GM18511 (cell line): ENCODE measurements around the gene IKZF5.
A peak's percentile ranks its signal among the peaks of the same experiment; 100 is the strongest.

ENCODE experiments used
- ATAC-seq: cut with Tn5 transposase; IDR thresholded peaks from one replicate; pipeline ENCODE4 v1.9.1; 2021; ENCODE audit warnings: mild to moderate bottlenecking, moderate library complexity; ENCODE audit not compliant: unreplicated experiment

IKZF5 gene, protein sequence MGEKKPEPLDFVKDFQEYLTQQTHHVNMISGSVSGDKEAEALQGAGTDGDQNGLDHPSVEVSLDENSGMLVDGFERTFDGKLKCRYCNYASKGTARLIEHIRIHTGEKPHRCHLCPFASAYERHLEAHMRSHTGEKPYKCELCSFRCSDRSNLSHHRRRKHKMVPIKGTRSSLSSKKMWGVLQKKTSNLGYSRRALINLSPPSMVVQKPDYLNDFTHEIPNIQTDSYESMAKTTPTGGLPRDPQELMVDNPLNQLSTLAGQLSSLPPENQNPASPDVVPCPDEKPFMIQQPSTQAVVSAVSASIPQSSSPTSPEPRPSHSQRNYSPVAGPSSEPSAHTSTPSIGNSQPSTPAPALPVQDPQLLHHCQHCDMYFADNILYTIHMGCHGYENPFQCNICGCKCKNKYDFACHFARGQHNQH

DNA sequence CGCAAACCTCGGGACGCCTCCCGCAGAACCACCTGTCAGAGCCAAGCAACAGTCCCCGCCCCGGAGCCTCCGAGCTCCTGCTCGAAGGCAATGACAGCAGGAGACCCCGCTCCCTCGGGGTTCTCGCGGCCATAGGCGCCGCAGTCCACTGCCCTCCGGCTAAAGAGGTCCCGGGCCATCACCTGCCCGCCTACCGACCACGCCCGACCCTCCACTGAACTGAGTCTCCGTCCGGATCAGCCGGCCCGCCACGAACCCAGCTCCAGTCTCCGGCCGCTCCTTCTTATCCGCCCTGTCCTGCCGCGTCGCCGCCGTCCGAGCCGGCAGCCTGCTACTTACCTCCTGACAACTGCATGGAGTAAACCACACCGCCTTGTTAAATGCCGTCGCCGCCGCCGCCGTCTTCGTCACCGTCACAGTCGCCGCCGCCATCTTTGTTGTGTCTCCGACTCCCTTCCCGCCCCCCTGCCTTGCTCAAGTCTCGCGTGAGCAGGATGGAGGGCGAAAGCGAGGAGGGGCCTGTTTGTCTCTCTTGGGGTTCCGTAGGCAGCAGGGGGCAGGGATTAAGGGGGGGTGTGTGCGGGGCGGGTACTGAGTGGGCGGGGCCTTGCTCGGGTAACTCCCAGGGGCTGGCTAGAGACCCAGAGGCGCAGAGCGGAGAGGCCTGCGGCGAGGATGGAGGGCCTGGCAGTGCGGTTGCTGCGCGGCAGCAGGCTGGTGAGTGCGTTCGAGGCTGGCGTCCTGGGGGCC, at the start of gene IKZF5, which contains the start of gene ACADSB:
TSS of gene IKZF5 (minus strand) at position 441 of the 750 bp plus-strand sequence. CDS start 10,170 bp downstream, outside the sequence.
TSS of gene ACADSB (plus strand) at position 652 of the 750 bp plus-strand sequence. CDS start at position 676, 24 bp downstream.
- ATAC-seq = peak; percentile 87

DNA sequence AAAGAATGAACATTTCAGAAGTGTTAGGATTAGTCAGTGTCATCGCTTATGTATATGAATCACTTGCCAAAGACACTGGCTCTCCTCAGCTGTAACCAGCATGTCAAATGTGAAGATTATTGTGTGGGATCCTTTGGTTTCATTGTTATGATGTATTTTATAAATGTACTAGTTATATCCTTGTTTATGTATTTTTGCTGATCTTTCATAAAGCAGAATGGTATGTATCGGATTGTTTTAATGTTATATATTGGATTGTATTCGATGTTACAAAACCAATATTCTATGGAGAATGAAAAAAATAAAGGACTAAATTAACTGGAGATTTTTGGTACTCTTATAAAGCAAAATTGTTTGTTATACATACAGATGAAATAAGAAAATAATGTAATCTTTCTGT, 49.4 kb upstream of the IKZF5 start:
- no peak for ATAC-seq

DNA sequence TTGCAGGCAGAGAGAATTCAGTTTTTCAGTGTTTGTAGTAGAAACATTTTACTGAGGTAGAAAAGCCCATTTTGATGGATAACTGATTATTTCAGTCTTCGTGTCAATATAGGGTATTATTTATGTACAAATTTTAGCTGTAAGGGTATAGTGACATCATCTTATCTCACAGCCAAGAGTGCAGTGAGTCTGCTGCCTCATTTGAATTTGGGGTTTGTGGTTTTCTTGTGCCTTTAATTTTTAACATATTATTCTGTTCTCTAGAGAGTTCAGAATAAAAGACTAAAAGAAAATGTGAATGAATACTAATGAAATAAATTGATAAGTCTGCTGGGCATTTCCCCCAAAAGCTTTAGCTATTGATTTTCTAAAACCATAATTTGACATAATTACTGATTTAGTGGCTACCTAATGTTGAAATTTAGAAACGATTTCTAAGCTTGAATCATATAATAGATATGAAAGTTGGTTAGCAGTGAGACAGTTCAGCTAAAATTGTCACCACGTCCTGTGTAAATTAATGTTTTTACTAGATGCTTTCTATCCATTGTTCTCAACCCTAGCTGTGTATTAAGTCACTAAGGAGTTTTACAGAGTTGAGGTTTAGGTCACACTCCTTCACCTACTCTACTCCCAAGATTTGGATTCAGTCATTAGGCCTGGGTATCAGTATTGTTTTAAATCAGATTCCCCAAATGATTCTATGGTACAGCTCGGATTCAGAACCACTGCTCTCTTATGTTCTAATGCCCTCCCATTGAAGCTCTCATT, 37.6 kb upstream of the IKZF5 start:
- ATAC-seq = no peak

DNA sequence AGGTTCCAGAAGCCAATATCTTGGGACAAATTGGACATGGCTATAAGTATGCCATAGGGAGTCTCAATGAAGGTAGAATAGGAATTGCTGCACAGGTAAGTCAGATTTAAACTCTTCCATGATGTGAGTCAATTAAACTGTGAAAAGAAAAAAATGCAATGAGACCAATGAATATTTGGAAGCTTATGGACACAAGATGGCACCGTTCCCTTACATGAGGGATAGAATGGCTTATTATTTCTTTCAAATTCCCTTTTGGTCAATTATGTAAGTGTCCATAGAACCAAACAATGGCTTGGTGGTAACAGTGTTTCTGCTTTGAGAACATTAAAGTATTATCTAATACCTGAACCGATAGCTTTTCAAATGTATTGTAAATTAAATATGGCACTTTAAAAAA, 35.8 kb upstream of the IKZF5 start:
- ATAC-seq = no peak

DNA sequence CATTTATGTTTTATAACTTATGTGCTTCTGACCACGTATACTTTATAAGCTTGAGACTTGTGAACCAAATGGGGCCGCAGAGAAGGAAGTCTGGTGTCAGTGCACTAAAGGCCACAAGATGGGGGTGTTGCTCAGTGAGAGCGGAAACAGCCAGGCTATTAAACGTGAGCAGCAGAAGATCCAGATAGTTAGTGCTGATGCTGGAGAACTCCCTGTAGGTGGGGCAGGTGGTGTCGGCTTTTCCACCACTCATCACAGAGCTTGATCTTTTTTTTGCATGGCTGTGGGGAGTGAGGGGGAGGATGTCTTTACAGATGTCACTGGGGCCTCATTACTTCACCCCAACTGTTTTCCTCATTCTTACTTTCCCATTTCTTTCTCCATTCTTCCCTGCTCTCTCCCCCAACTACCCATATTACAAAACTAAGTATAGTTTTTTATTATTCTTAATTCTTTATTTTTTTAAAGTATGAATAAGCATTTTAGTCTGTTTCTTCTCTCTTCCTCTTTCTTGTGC, 34.9 kb upstream of the IKZF5 start:
- ATAC-seq = peak; percentile 78

DNA sequence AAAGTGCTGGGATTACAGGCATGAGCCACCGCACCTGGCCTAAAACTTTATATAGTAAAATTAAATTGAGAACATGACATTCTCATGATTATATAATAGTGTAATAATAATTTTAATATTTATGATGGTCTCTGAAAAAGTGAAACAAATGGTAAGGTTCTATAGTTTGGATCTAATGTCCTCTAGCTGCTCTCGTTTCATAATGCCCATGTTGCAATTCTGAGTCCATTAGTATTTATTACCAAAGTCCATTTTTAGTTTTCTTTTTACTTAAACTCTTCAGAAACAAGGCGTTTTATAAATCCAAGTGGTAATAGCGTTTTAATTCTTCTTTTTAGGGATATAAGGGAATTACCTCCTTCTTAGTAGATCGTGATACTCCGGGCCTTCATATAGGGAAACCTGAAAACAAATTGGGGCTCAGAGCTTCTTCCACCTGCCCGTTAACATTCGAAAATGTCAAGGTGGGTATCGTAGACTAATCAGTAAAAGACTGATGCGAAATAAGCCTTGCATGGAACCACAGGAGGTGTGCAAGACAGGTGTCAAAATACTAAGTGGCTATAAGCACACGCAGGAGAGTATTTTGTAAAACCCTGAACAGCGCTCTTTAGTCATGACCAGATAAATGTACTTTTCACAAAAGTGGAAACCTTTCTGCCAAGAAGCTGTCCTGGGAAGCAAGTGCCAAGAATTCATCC, 34.3 kb upstream of the IKZF5 start:
- no peak for ATAC-seq

DNA sequence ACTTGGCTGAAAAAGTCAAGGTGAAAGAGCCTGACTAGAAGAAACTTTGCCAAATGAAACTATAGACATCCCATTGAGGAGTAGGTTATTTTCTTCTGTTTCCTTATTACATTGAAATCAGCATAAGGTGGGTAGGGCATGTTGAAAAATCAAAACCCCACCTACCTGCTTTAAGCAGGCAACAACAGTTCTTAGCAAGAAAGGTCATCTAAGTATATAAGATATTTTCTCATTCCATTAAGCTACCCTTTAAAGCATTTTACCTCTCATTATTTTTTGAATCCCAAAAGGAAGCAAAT, 31.0 kb upstream of the IKZF5 start:
- ATAC-seq = no peak

DNA sequence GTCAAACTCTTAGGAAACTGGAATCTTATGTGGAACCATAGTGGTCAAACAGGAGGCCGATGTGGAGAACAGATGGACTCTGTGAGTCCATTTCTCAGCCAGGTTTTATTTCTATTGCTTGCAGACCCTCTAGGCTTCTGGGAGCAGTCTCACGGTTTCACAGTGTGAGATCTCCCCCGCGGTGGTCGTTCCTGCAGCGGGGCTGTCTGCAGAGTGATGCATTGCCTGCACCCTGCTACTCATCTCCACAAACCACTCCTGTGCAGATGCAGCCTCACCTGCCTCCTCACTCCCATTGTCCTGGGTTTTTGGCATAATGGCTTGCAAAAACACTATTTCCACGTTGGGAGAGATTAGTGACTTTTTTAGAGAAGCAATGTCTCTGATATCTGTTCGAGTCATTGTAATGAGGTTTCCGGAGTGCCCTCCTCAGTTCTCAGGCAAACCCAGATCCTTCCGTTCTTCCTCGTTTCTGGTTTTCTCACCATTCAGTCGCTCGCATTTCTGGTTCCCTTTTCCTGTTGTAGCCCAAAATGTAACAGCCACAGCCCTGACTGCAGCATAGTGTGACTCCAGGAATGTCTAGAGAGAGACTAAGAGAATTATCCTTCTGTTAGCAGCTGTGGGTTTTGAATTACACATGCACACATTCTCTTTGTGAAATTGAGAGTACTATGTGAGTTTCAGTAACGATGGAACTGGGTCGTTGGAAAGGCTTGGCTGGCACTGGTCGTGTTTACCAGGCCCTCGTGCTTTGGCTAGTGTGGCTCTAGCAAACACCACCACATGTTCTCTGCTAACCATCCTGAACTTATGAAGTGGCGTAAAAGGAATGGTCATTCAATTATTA, 30.4 kb upstream of the IKZF5 start:
- ATAC-seq = no peak

DNA sequence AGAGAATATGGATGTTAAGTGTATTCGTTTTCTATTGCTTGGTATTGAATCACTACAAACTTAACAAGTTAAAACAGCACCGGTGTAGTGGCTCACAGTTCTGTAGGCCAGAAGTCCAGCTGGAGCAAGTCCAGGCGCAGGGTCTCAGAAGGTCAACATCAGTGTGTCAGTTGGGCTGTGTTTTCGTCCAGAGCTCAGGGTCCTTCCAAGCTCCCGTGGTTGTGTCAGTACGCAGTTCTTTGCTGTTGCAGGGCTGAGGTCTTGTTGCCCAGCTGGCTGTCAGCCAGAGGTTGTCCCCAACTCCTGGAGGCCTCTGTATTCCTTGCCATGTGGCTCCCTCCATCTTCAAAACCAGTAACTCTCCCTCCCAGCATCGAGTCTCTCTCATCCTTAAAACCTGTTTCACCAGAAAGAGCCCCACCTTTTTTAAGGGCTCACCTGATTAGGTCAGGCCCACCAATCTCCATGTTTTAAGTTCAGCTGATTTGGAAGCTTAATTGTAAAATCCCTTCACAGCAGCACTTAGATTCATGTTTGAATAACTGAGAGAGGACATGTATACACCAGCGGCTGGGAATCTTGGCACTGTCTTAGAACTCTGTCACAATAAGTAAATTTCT, 27.0 kb upstream of the IKZF5 start:
- ATAC-seq = no peak

DNA sequence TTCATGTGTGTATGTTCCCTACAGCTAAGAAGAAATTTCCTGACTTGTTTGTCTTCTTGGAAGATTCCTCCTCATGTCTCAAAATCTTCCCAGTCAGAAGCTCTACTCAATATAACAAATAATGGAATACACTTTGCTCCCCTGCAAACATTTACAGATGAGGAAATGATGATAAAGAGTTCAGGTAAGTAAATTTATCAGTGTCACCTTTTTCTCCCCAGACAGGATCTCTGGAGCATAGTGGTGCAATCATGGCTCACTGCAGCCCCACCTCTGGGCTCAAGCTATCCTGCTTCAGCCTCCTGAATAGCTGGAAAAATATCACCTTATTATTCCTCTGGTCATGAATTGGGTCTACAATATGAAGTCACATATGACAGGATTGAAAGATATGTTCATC, 25.7 kb upstream of the IKZF5 start:
- ATAC-seq = no peak

DNA sequence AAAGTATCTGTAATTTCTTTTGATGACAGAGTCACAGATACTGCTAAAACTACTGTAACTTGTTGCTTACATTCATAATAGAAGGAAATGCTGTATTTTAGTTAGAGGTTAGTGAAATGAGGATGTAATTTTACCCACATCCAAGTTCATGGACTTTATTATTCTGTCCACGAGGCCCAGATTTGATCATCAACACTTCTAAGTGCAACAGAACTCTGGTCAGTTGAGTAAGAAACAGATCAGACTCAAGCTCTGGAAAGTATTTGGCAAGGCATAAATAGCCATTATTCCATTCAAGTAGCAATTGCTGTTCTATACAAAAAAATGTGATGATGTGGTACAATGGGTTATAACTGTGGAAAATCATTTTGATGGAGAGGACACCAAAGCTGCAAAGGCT, 22.5 kb upstream of the IKZF5 start:
- ATAC-seq = no peak

DNA sequence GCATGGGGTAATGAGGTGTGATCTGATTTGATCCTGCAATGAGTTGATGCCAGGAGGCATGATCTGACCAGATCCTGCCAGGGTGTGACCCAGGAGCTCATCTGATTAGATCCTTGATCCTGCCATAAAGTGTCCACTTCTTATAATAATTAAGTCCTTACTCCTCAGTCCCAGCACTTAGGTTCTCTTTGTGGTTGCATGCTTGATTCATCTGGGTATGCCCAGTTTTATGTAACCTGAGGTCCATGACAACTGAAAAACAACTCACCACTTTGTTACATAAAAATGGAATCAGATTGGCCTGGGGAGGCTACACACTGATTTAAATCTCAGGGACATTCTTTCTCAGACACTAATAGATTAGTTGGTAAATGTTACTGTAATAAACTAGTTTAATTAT, 19.3 kb upstream of the IKZF5 start:
- ATAC-seq = no peak

DNA sequence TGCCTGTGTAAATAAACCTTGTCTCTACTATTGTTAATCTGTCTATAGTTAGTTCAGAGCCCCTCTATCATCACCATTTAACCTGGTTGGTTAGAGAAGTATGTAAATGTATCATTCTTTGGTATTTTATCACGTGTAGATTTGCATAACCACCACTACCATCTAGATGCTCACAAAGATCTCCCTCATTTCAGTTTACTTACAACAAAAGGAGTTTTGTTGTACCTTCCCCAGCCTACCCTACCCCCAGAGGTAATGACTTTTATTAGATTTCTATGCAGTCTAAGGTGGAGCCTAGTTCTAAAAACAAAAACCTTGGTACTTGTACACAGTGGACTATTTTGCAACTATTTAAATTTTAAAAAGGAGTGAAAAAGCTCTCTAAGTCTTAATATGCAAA, 17.7 kb upstream of the IKZF5 start:
- no peak for ATAC-seq

DNA sequence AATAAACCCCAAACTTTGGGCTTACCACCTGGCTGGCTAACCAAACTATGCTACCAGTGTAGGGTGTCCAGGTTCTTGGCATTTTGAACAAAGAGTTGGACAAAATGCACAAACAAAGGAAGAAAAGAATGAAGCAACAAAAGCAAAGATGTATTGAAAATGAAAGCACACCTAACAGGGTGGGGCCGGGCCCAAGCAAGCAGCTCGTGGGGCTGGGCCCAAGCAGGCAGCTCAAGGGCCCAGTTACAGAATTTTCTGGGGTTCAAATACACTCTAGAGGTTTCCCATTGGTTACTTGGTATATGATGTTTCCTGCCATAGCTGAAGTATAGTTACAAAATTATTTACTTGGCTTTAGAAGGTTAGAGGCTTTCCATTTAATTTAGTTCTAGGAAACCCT, 15.9 kb upstream of the IKZF5 start:
- ATAC-seq = no peak

DNA sequence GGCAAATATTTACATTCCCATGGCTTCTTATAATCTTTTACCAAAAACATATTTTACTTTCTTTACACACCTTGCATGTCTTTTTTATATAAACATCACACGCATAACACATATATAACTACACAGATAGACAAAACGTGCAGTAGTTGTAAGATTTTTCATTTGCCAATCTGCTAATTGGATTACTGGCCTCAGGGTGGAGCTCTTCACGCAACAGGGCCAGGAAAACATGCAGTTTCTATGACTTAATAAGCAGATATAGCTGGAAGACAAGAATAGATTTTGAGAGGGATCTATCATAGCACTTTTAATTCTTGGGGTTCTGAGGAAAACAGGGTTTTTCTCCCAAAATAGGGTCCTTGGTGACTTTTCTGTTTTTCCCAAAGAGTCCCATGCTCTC, 12.9 kb upstream of the IKZF5 start:
- no peak for ATAC-seq

DNA sequence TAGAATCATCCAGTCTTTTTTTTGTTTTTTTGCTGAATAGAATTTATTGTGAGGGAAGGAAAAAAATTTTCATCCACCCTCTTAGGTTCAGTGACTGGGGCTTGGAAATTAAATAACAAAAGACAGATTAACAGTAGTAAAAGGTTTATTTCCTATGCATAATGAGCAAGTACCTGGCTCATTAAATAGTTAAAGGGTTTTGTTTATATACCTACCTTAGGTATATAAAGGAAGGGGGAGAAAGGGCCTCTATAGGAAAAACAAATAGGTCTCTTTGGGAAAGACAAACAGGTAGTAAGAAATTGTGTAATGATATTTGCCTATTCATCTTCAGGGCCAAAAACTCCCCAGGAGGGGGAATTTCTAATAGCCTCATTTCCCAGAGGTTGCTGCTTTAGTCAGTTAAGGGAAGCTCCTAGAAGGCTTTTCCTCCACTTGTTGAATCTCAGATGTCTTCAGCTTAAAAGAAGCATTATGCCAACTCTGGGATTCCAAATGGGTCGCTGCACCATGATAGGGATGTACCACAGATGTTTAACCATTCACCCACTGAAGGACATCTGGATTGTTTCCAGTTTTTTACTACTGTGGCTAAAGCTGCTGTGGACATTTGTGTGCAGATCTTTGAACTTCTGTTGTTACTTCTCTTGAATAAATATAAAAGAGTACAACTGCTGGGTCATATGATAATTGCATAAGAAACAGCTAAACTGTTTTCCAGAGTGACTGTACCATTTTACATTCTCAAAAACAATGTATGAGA, 11.5 kb upstream of the IKZF5 start:
- no peak for ATAC-seq

DNA sequence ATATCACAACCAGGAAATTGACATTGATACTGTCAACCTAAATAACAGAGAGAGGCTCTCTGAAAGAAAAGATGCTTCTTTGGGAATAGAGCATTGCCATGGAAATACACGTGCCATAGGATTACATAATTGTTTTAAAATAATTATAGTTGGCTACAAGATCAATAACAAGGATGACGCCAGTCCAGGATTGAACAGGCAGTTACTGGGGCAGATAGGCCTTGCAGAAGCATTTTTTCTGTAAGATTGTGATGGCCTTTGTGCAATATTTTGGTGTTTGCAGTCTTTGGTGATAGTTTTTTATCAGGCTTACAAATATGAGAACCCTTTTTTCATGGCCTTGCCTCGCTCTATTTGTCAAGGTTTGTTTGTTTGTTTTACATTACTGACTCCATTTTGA, 10.7 kb upstream of the IKZF5 start:
- no peak for ATAC-seq

DNA sequence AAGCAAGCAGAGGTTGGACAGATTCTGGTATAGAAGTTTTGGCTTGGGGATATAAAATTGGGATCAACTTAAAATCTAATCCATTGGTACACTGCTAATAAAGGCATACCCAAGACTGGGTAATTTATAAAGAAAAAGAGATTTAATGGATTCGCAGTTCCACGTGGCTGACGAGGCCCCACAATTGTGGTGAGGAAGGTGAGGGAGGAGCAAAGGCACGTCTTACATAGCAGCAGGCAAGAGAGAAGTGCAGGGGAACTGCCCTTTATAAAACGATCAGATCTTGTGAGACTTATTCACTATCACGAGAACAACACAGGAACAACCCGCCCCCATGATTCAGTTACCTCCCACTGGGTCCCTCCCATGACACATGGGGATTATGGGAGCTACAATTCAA, 9.9 kb upstream of the IKZF5 start:
- no peak for ATAC-seq
